DOHH2 (cell line): ENCODE measurements around the gene ZNF773.
A peak's percentile ranks its signal among the peaks of the same experiment; 100 is the strongest.
"Not testable (repeated sequence)": the region's sequence is repeated elsewhere in the genome, so short reads cannot be mapped to it uniquely, and the experiment has no call there.

Experiments used
- H3F3A ChIP-seq: fragments of 200-600 bp; sonication (generic), shearing (Covaris generic); 2 replicates; pipeline ENCODE4 v1.6.0; 2016; ENCODE audit warnings: antibody characterized with exemption, mild to moderate bottlenecking; ENCODE audit not compliant: control insufficient read depth, insufficient read depth
- H3K27ac ChIP-seq: fragments of 200-600 bp; sonication (generic); 2 replicates; pipeline ENCODE4 v1.5.1; 2014; ENCODE audit warnings: low read depth, mild to moderate bottlenecking, low read length, moderate library complexity
- H3K27me3 ChIP-seq: fragments of 200-600 bp; sonication (generic); 2 replicates; pipeline ENCODE4 v1.6.1; 2014; ENCODE audit warnings: mild to moderate bottlenecking, low read length, mixed read lengths; ENCODE audit not compliant: control insufficient read depth
- H3K36me3 ChIP-seq: fragments of 200-600 bp; sonication (generic); 2 replicates; pipeline ENCODE4 v1.6.1; 2014; ENCODE audit warnings: mild to moderate bottlenecking, low read length, moderate library complexity, mixed read lengths; ENCODE audit not compliant: control insufficient read depth
- H3K4me1 ChIP-seq: fragments of 200-600 bp; sonication (generic); 2 replicates; pipeline ENCODE4 v1.6.1; 2014; ENCODE audit warnings: mild to moderate bottlenecking, low read length, mixed read lengths; ENCODE audit not compliant: control insufficient read depth
- H3K4me2 ChIP-seq: fragments of 200-600 bp; sonication (generic); 2 replicates; pipeline ENCODE4 v1.6.0; 2014; ENCODE audit warnings: mild to moderate bottlenecking, low read length, moderate library complexity
- H3K4me3 ChIP-seq: fragments of 200-600 bp; sonication (generic); 2 replicates; pipeline ENCODE4 v1.5.1; 2014; ENCODE audit warnings: mild to moderate bottlenecking, low read length, mixed read lengths
- H3K79me2 ChIP-seq: fragments of 200-600 bp; sonication (generic); 2 replicates; pipeline ENCODE4 v1.6.1; 2014; ENCODE audit warnings: mild to moderate bottlenecking, low read length, mixed read lengths; ENCODE audit not compliant: control insufficient read depth
- H3K9me2 ChIP-seq: fragments of 200-600 bp; sonication (generic); replicated peaks from 2 replicates; pipeline ENCODE4 v1.6.1; 2014; ENCODE audit warnings: mild to moderate bottlenecking, low read length, mixed read lengths; ENCODE audit not compliant: control insufficient read depth
- H3K9me3 ChIP-seq: fragments of 200-600 bp; sonication (generic); 2 replicates; pipeline ENCODE4 v1.6.1; 2014; ENCODE audit warnings: antibody characterized with exemption, low read length, mixed read lengths; ENCODE audit not compliant: control insufficient read depth, insufficient read depth
- H4K20me1 ChIP-seq: fragments of 200-600 bp; sonication (generic); 2 replicates; pipeline ENCODE4 v1.6.0; 2014; ENCODE audit warnings: low read depth, mild to moderate bottlenecking, antibody characterized with exemption, low read length, moderate library complexity; ENCODE audit not compliant: control insufficient read depth, insufficient read depth
- CTCF ChIP-seq: fragments of 200-600 bp; sonication (generic); IDR thresholded peaks from one replicate; pipeline ENCODE4 v1.5.1; 2014; ENCODE audit warnings: antibody characterized with exemption, mild to moderate bottlenecking, low read depth, low read length; ENCODE audit not compliant: poor library complexity, severe bottlenecking
- EZH2phosphoT487 ChIP-seq: fragments of 200-600 bp; sonication (generic); IDR thresholded peaks from 2 replicates; pipeline ENCODE4 v1.6.1; 2017; ENCODE audit warnings: borderline replicate concordance, mild to moderate bottlenecking, antibody characterized with exemption, low read length, moderate library complexity, mixed read lengths

ZNF773 gene

GRCh38 chr19:57473646-57474045 lies 26.1 kb upstream of the ZNF773 start:
- TF ChIP-seq EZH2phosphoT487 = no peak
- TF ChIP-seq CTCF = no peak
- H3K4me2 ChIP-seq = no peak overlapping the region
- H3K4me1 ChIP-seq = 0 out of 2 replicates have a peak, but pooled peaks cover 3% of the 10 kb centered on the region
- H3K4me3 ChIP-seq = no peak overlapping the region
- H3K9me3 ChIP-seq = peaks cover 67% of the 10 kb centered on the region
- no peak overlapping the region for H3K27ac ChIP-seq
- H3K9me2 ChIP-seq = no peaks in the 10 kb centered on the region
- H4K20me1 ChIP-seq = no peaks in the 10 kb centered on the region
- no peaks in the 10 kb centered on the region for H3K79me2 ChIP-seq
- no peaks in the 10 kb centered on the region for H3F3A ChIP-seq
- H3K27me3 ChIP-seq = no peaks in the 10 kb centered on the region
- H3K36me3 ChIP-seq = peaks cover 5% of the 10 kb centered on the region

GRCh38 chr19:57477191-57478008 lies 22.3 kb upstream of the ZNF773 start, which contains the start of gene ZNF772:
Gene ZNF772 (minus strand): TSS chr19:57477566. CDS start chr19:57477309, 257 bp downstream.
- H3K9me2 ChIP-seq = no peaks in the 10 kb centered on the region
- no peaks in the 10 kb centered on the region for H3F3A ChIP-seq
- no peak for TF ChIP-seq EZH2phosphoT487
- TF ChIP-seq CTCF = peak; percentile 62
- H3K4me1 ChIP-seq = 0 out of 2 replicates have a peak, but pooled peaks cover 3% of the 10 kb centered on the region
- peak within 1 kb of the TSS; percentile 57 for H3K4me2 ChIP-seq
- H4K20me1 ChIP-seq = no peaks in the 10 kb centered on the region
- no peaks in the 10 kb centered on the region for H3K27me3 ChIP-seq
- no peaks in the 10 kb centered on the region for H3K79me2 ChIP-seq
- H3K36me3 ChIP-seq = peaks cover 5% of the 10 kb centered on the region
- H3K9me3 ChIP-seq = peaks cover 54% of the 10 kb centered on the region
- no peak within 1 kb of the TSS for H3K27ac ChIP-seq
- peak within 1 kb of the TSS; percentile 70 for H3K4me3 ChIP-seq

GRCh38 chr19:57487477-57488298 lies 12.1 kb upstream of the ZNF773 start, which contains the start of gene ZNF419:
Gene ZNF419 (plus strand): TSS chr19:57487750. CDS start chr19:57487951, 201 bp downstream.
- H3K27ac ChIP-seq, H4K20me1 ChIP-seq, H3K4me1 ChIP-seq, H3F3A ChIP-seq, H3K79me2 ChIP-seq, H3K9me2 ChIP-seq, H3K36me3 ChIP-seq, H3K27me3 ChIP-seq: not testable (repeated sequence)
- peaks cover 43% of the 10 kb centered on the region for H3K9me3 ChIP-seq
- peak within 1 kb of the TSS; percentile 73 for H3K4me3 ChIP-seq
- H3K4me2 ChIP-seq = peak within 1 kb of the TSS; percentile 64

GRCh38 chr19:57488299-57488644 lies 11.5 kb upstream of the ZNF773 start:
- H3K9me3 ChIP-seq = peaks cover 43% of the 10 kb centered on the region
- not testable (repeated sequence) for H3K79me2 ChIP-seq, H3K4me3 ChIP-seq, H3K27me3 ChIP-seq, H4K20me1 ChIP-seq, H3K36me3 ChIP-seq, H3F3A ChIP-seq, H3K9me2 ChIP-seq, H3K4me1 ChIP-seq, H3K27ac ChIP-seq
- H3K4me2 ChIP-seq = peak overlapping the region; percentile 30; the same call in 1 of the 2 replicates

GRCh38 chr19:57499332-57499679 lies 432 bp upstream of the ZNF773 start:
- Histone ChIP-seq H3K4me3 (peak overlapping the region; percentile 78), H3K4me2 (peak overlapping the region; percentile 69)
- not testable (repeated sequence) for H3F3A ChIP-seq

GRCh38 chr19:57500400-57500799 lies 662 bp downstream of the ZNF773 start:
- not testable (repeated sequence) for H3K79me2 ChIP-seq, H3K27me3 ChIP-seq, H3K27ac ChIP-seq, H3F3A ChIP-seq, H3K36me3 ChIP-seq, H3K9me2 ChIP-seq, H4K20me1 ChIP-seq, H3K4me1 ChIP-seq
- peaks cover 36% of the 10 kb centered on the region for H3K9me3 ChIP-seq
- peak overlapping the region; percentile 48 for H3K4me2 ChIP-seq
- H3K4me3 ChIP-seq = peak overlapping the region; percentile 78

More at GRCh38 chr19:57499332-57499679, 432 bp upstream of the ZNF773 start:
- H3K9me2 ChIP-seq, H3K36me3 ChIP-seq, H3K27ac ChIP-seq, H3K27me3 ChIP-seq, H3K79me2 ChIP-seq, H3K4me1 ChIP-seq, H4K20me1 ChIP-seq: not testable (repeated sequence)
- peaks cover 36% of the 10 kb centered on the region for H3K9me3 ChIP-seq
